Activated CD4-positive, alpha-beta T cell treated with anti-CD3 and anti-CD28 coated beads for 1 hour (primary cell): ENCODE measurements around the gene THEM5.
"Not testable (repeated sequence)": the region's sequence is repeated elsewhere in the genome, so short reads cannot be mapped to it uniquely, and the experiment has no call there.

Source experiments
- DNase-seq: peaks from one replicate; pipeline ENCODE4 v3.0.0-alpha.2; 2020

THEM5 gene, protein sequence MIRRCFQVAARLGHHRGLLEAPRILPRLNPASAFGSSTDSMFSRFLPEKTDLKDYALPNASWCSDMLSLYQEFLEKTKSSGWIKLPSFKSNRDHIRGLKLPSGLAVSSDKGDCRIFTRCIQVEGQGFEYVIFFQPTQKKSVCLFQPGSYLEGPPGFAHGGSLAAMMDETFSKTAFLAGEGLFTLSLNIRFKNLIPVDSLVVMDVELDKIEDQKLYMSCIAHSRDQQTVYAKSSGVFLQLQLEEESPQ

DNA sequence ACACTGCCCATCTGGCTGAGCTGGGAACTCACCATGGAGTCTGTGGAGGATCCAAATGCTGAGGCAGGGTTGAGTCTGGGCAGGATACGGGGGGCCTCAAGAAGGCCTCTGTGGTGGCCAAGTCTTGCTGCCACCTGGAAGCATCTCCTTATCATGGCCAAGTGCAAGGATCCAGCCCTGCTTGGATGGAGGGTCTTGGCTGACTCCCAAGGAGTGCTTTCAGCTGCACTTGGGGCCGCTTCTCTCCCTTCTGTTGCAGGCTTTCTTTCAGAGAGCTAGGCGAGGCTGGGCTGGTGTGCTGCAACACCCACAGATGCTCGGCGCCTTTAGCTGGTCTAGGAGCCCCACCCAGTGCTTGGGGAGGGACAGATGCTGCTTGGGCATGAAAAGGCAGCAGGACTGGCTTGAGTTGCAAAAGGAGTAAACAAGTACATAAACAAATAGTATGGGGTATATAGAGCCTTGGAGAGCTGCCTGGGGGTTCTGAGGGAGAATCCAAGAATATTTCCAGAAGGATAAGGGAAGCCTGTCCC, at the start of gene THEM5:
THEM5 (minus strand) TSS at position 302 of the 533 bp plus-strand sequence; CDS start at position 155, 147 bp downstream.
- no peak for DNase-seq

DNA sequence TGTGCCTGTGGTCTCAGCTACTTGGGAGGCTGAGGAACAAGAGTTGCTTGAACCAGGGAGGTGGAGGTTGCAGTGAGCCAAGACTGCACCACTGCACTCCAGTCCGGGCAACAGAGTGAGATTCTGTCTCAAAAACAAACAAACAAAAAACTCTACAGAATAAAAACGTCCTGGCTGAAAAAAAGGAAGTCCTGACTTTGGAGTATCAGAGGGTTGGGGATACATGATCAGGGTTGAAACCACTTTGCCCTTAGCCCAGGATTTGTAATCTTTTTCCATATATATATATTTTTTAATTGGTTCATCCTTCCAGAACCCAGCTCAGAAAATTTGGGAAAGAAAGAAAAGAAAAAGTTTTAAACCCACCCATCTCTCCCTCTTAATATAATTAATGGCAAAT, 49.3 kb upstream of the THEM5 start:
- no peak for DNase-seq

DNA sequence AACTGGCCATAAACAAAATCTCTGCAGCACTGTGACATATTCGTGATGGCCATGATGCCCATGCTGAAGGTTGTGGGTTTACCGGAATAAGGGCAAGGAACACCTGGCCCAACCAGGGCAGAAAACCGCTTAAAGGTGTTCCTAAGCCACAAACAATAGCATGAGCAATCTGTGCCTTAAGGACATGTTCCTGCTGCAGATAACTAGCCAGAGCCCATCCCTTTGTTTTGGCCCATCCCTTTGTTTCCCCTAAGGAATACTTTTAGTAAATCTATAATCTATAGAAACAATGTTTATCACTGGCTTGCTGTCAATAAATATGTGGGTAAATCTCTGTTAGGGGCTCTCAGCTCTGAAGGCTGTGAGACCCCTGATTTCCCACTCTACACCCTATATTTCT, 47.3 kb upstream of the THEM5 start:
- DNase-seq: not testable (repeated sequence)

DNA sequence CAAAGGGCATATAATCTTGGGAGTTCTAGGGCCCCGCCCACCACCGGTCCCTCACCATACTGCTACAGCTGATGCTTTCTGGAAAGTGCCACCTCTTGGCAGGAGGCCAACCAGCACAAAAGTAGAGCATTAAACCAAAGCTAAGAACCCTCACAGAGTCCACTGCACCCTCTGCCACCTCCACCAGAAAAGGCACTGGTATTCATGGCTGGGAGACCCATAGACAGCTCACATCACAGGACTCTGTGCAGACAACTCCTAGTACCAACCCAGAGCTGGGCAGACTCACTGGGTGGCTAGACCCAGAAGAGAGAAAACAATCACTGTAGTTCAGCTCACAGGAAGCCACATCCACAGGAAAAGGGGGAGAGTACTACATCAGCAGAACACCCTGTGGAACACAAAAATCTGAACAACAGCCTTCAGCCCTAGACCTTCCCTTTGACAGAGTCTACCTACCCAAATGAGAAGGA, 45.0 kb upstream of the THEM5 start:
- peak; percentile 41 for DNase-seq

DNA sequence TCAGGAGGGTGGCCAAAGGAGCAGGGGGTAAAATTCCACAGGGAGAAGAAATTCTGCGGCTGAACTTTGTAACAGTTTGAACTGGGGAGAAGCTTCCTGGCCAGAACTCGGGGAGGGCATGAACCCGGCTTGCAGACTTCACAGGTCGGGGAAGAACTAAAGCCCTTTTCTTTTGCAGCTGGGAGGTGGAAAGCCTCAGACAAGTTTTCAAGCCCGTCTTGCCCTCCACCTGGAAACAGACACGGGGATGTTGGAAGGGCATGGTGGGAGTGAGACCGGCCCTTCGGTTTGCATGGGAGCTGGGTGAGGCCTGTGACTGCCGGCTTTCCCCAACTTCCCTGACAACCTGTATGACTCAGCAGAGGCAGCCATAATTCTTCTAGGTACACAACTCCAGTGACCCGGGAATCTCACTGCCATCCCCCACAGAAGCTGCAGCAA, 44.5 kb upstream of the THEM5 start:
- no peak for DNase-seq

DNA sequence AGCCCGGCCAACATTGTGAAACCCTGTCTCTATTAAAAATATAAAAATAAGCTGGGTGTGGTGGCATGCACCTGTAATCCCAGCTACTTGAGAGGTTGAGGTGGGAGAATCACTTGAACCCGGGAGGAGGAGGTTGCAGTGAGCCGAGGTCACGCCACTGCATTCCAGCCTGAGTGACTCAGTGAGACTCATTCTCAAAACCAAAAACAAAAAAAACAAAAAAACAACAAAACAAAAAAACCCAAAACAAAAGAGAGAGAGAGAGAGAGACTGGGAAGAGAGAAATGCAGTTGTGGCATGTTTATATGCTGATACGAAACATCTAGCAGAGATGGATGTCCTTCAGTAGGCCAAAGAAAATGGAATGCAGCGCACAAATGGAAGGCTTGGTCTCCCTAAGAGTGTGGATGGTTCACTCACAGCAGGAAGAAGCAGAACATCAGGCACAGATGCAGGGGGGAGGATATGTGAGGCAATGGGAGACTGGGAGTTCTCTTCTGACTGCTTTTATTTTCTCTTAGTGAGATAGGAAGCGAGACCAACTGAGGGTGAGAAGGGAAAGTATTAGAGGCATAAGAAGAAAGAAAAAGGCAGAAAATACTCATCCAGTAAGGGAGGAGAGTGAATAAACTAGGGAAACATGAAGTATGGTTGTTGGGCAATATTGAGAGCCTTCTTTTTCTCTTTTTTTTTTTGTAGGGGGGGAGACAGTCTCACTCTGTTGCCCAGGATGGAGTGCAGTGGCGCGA, 39.8 kb upstream of the THEM5 start:
- DNase-seq: no peak

DNA sequence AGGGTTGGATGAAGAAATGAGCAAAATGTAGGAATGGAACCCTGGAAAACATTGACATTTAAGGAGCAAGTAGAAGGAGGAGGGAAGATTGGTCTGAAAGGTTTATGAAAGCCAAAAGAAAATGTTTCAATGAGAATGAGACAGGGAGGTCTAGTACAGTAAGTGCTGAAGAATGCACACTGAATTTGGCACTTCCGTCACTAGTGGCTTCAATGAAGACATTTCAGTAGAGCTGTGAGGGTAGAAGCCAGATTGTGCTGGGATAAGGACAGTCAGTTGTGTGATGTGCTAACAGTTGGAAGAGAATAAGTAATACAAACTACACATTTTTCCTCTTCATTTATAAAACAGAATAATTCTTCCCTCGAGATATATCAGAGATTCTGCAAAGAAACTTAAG, 38.7 kb upstream of the THEM5 start:
- no peak for DNase-seq

DNA sequence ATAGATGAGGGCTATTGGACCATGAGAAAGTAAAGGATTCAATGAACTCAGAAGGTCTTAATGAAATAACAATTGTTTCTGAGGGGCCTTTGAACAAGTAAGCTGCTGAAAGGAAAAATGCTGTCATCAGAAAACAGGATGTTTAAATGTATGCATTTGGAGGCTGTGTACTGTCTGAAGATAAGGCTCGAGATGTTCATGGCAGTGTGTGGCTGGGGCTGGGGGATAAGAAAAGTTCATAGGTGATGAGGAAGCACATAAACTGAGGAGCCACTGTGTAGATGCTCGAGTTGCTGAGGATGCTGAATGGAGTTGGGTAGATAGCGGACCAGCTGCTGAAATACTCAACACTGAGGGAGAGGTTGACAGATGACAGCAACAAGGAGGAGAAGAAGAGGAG, 38.0 kb upstream of the THEM5 start:
- DNase-seq: no peak

DNA sequence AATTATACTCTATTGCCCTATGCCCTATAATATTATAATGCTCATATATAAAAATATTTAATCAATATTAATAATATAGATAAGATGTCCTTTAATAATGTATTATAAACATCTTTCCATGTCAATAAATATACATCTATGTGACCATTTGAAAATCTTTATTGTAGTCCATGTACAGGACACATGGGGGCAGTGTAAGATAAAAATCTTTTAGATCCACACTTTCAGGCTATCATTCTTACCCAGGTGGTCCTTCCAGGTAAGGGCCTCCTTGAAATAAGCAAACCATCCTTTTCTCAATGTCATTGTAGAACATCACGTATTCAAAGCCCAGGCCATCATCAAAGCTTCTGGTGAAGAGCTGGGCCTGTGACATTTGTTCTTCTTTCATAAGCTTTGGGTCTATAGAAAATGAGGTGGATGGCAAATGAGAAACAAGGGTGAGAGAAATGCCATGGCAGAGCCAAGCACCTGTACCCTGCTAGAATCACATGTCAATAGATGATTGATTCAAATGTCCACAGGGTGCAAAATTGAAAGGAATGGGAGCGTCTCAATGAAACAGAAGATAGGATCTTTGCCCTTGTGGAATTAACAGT, 35.6 kb upstream of the THEM5 start:
- no peak for DNase-seq

DNA sequence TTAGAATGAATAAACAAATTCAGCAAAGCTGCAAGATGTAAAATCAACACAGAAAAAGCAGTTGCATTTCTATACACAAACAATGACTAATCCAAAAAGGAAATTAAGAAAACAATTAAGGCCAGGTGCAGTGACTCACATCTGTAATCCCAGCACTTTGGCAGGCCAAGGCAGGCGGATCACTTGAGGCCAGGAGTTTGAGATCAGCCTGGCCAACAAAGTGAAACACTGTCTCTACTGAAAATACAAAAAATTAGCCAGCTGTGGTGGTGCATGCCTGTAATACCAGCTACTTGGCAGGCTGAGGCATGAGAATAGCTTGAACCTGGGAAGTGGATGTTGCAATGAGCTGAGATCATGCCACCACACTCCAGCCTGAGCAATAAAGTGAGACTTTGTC, 33.5 kb upstream of the THEM5 start:
- no peak for DNase-seq

DNA sequence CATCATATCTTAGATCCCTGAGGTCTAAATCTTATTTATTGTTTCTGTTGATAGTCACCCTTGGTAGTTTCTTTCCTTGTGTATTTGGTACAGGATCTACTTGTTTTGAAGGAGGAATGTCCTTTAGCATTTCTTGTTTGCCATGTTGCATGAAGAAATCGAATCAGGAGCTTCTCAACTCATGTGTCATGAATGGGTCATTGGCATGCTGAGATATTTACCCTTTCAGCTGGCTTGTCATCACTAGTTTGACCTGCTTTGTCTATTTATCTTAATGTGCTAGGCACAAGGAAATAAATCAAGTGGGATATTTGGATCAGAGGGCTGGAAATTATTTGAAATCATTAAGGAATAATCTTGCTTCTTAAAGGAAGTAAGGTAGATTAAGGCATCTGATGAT, 32.0 kb upstream of the THEM5 start:
- no peak for DNase-seq

DNA sequence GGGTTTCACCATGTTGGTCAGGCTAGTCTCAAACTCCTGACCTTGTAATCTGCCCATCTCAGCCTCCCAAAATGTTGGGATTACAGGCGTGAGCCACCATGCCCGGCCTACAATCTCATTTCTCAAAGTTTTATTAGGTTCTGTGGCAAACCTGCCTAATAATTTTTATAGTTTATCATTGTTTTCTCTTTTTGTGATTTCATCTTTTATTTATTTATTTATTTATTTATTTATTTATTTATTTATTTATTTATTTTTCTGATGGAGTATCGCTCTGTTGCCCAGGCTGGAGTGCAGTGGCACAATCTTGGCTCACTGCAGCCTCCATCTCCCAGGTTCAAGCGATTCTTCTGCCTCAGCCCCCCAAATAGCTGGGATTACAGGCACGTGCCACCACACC, 31.4 kb upstream of the THEM5 start:
- DNase-seq: not testable (repeated sequence)

DNA sequence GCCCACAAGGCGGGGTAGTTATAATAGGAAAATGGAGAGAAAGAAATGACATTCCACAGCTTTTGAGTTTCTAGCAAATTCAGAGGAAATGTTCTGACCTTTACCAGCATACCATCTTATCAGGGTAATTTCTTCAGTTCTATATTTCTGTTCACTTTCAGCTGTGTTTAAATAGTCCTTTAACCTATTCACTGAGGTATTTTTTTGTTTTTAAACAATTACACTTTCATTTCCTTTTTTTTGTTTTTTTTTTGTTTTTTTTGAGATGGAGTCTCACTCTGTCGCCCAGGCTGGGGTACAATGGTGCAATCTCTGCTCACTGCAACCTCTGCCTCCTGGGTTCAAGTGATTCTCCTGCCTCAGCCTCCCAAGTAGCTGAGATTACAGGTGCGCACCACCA, 30.9 kb upstream of the THEM5 start:
- not testable (repeated sequence) for DNase-seq

DNA sequence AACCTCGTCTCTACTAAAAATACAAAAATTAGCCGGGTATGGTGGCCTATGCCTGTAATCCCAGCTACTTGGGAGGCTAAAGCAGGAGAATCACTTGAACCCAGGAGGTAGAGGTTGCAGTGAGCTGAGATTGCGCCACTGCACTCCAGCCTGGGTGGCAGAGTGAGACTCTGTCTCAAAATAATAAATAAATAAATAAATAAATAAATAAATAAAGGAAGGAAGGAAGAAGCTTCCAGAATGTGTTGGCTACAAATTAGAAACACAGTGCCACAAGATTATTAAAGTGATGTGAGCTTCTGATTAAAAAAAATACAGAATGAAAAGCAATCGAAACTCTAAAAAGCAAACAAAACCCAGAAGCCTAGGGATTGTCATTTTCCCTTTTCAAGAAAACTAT, 30.4 kb upstream of the THEM5 start:
- DNase-seq: not testable (repeated sequence)

DNA sequence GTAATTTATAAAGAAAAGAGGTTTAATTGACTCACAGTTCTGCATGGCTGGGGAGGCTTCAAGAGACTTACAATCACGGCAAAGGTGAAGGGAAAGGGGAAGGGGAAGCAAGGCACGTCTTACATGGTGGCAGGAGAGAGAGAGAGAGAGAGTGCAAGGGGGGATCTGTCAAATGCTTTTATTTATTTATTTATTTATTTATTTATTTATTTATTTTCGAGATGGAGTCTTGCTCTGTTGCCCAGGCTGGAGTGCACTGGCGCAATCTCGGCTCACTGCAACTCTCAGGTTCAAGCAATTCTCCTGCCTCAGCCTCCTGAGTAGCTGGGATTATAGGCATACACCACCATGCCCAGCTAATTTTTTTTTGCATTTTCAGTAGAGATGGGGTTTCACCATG, 29.4 kb upstream of the THEM5 start:
- DNase-seq: not testable (repeated sequence)

DNA sequence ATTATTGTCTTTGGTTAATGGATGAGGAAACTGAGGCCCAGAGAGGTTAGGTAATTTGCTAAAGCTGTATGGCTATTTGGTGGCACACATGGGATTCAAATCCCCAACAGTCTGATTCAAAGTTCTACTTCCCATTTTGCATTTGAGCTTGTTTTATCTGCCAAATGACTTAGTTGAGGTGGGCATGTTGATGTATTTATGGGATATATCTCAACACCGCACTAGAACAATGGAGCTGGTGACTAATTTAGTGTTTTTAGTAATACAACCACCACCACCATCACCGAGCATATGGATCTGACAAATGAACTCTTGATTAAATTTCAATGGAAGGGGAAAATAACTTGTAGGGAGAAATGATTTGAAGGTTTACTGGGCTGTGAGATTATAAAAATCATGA, 29.0 kb upstream of the THEM5 start:
- DNase-seq: no peak

DNA sequence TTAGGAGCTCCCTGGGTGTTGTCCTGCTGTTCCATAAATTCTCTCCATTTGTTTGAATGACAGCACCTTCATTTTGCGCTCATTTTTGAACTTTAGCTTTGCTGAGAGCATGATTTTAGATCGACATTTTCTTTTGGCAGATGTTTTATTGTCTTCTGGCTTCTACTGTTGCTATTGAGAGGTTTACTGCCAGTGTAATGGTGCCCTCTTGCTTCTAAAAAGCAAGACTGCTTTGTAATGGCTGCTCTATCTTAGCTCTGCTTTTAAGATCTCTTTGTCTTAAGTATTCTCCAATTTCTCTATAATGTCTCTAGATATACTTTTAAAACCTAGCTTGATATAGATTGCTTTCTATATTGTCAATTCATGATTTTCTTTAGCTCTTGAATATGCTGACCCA, 28.0 kb upstream of the THEM5 start:
- no peak for DNase-seq

DNA sequence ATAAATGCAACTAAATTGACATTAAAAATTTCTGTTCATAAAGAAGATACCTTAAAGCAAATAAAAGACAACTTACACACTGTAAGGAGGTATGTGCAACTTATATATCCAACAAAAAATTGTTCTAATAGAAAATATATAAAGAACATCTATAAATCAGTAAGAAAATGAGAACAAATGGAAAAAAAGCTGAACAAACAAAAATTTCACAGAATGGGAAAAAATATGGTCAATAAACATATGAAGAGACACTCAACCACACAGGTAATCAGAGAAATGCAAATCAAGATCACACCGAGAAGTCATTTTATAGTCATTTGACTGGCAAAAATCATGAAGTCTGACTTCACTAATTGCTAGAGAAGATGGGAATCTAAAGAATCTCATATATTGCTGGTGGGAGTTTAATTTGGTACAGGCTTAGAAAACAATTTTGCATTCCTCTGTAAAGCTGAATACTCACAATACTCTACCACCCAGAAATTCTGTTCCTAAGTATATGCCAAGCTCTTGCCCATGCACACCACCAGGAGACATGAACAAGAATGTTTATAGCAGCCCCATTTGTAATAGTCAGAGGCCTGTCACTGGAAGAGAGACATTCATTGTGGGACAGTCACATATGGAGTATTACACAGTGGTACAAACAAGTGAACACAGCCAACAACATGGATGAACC, 22.0 kb upstream of the THEM5 start:
- no peak for DNase-seq

DNA sequence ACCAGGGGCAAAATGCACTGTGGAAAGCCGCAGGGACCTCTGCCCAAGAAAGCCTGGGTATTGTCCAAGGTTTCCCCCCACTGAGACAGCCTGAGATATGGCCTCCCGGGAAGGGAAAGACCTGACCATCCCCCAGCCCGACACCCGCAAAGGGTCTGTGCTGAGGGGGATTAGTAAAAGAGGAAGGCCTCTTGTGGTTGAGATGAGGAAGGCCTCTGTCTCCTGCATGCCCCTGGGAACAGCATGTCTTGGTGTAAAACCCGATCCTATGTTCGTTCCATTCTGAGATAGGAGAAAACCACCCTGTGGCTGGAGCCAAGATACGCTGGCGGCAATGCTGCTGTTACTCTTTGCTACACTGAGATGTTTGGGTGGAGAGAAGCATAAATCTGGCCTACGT, 19.3 kb upstream of the THEM5 start:
- DNase-seq: not testable (repeated sequence)

DNA sequence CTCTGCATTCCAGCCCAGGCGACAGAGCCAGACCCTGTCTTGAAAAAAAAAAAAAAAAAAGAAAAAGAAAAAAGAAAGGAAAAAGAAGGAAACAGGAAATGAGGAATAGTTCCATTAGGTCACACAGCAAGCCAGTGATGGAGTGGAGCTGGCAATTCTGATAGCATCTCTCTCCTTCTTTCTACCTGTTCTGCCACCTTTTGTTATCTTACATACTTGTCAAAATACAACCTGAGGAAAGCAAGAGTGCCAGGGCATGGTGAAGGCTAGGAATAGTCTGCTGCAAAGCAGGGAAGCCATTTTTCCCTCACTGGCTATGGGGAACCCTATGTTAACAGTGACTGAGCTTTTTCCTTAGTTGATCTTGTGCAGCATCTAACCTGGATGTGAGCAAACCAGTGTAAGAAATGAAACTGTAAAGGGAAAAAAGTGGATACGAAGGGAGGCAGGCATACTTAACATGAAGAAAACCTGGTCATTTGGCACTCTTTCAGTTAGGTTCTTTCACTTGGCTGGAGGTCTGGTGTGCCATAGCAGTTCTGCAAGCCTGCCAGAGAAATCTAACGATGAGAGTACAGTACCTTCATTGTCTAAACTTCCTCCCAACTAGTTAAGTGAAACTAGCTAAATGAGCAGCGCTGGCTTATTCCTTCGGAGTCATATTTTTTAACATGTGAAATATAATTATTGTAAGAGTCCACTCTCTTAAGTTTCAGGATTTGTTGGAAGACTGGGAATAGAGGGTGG, 17.9 kb upstream of the THEM5 start:
- no peak for DNase-seq

DNA sequence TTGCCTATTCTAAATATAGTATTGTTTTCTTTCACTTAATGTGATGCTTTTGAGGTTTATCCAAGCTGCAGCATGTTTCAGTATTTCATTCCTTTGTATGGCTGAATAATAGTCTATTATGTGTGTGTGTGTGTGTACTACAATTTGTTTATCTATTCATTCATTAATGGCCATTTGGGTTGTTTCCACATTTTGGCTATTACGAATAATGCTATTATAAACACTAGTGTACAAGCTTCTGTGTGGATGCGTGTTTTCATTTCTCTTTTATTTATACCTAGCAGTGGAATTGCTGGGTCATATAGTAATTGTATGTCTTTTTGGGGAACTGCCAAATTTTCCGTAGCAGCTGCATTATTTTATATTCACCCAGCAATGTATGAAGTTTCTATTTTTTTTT, 15.0 kb upstream of the THEM5 start:
- no peak for DNase-seq

DNA sequence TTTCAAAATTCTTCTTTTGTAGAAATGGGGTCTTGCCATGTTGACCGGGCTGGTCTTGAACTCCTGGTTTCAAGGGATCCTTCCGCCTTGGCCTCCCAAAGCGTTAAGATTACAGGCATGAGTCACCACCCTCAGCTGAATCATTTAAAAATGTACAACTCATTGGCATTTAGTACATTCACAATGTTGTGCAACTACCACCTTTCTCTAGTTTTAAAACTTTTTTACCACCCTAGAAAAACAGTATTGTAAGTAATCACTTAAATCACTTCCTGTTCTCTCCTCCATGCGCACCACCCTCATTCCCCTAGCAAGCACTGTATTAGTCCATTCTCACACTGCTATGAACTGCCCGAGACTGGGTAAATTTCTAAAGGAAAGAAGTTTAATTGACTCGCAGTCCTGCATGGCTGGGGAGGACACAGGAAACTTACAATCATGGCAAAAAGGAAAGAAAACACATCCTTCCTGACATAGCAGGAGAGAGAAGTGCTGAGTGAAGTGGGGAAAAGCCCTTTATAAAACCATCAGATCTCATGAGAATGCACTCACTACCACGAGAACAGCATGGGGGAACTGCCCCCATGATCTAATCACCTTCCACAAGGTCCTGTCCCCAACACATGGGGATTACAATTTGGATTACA, 14.4 kb upstream of the THEM5 start:
- no peak for DNase-seq
